H1 (cell line): ENCODE results near the gene NLRP3. TPM values are rescaled to one million over a fixed set of nuclear protein-coding genes. Genes with fewer than 3 reads are reported as not detected.

Experiments used
- CTCF ChIA-PET: fragments of 300-600 bp; sonication (Branson Sonifier 250); formaldehyde crosslinking; loops from one replicate; lab custom pipeline; 2021; ENCODE audit not compliant: partially characterized antibody; lab: Charles Lee
- POLR2A ChIA-PET: fragments of 300-600 bp; sonication (Branson Sonifier 250); formaldehyde crosslinking; loops from one replicate; lab custom pipeline; 2021; ENCODE audit warnings: inconsistent platforms; ENCODE audit not compliant: partially characterized antibody; lab: Charles Lee
- DNase-seq, 2 experiments: peaks; one replicate each; pipeline versions ENCODE4 v3.0.0 to v3.0.0-alpha.2; 2010 to 2022; ENCODE audit warnings: low spot score in 2 of 2, low read depth in 1 of 2, mixed read lengths in 1 of 2
- FAIRE-seq: peaks from 2 replicates; lab custom pipeline; 2011; peaks lifted over from hg19 to GRCh38; lab: Jason Lieb, UNC
- H2AFZ ChIP-seq: 2 replicates; pipeline ENCODE4 v1.8.1; 2012; ENCODE audit warnings: low read length, inconsistent platforms
- H2AK5ac ChIP-seq: 2 replicates; pipeline ENCODE4 v1.6.1; 2013; ENCODE audit warnings: low read depth, low read length
- H2BK120ac ChIP-seq: replicated peaks from 2 replicates; pipeline ENCODE3; 2013; ENCODE audit warnings: low read depth, low read length, inconsistent platforms
- H2BK12ac ChIP-seq: 2 replicates; pipeline ENCODE4 v1.6.1; 2013; ENCODE audit warnings: low read depth, low read length
- H2BK15ac ChIP-seq: 2 replicates; pipeline ENCODE4 v1.6.1; 2013; ENCODE audit warnings: low read length
- H2BK20ac ChIP-seq: 2 replicates; pipeline ENCODE4 v1.6.1; 2013; ENCODE audit warnings: low read length
- H2BK5ac ChIP-seq: 2 replicates; pipeline ENCODE4 v1.6.1; 2013; ENCODE audit warnings: low read depth, low read length
- H3K14ac ChIP-seq: 2 replicates; pipeline ENCODE4 v1.6.1; 2013; ENCODE audit warnings: inconsistent platforms; ENCODE audit not compliant: insufficient read length
- H3K18ac ChIP-seq: 2 replicates; pipeline ENCODE4 v1.6.1; 2013; ENCODE audit warnings: low read length; ENCODE audit errors: extremely low read depth
- H3K23ac ChIP-seq: 2 replicates; pipeline ENCODE4 v1.6.1; 2013; ENCODE audit warnings: inconsistent platforms; ENCODE audit not compliant: insufficient read length
- H3K23me2 ChIP-seq: 2 replicates; pipeline ENCODE4 v1.6.1; 2013; ENCODE audit warnings: low read depth, low read length
- H3K27ac ChIP-seq: 2 replicates; pipeline ENCODE4 v1.6.1; 2011; ENCODE audit warnings: low read depth, low read length, inconsistent platforms
- H3K27me3 ChIP-seq, 4 experiments: replicated peaks in 1 of 4; 1 replicate in 1 of 4; 2 replicates in 3 of 4; pipeline versions ENCODE4 v1.6.1 to v1.8.1; 2011 to 2013; ENCODE audit warnings: low read length in 3 of 4, mild to moderate bottlenecking in 3 of 4, inconsistent platforms in 2 of 4, mixed read lengths in 2 of 4, moderate library complexity in 1 of 4; ENCODE audit not compliant: control insufficient read depth in 3 of 4, insufficient read depth in 3 of 4; ENCODE audit errors: extremely low read depth in 1 of 4
- H3K36me3 ChIP-seq, 4 experiments: 2 replicates each; pipeline versions ENCODE4 v1.6.1 to v1.8.1; 2011 to 2013; ENCODE audit warnings: mild to moderate bottlenecking in 4 of 4, low read length in 3 of 4, moderate library complexity in 2 of 4, control low read depth in 1 of 4, inconsistent platforms in 1 of 4; ENCODE audit not compliant: insufficient read depth in 4 of 4, control insufficient read depth in 2 of 4
- H3K4ac ChIP-seq: replicated peaks from 2 replicates; pipeline ENCODE3; 2013; ENCODE audit warnings: low read length, low read depth, mixed read lengths, inconsistent platforms; ENCODE audit not compliant: insufficient read length
- H3K4me1 ChIP-seq, 4 experiments: replicated peaks in 1 of 4; 1 replicate in 1 of 4; 2 replicates in 3 of 4; pipeline versions ENCODE4 v1.6.1 to v1.8.1; 2011 to 2013; ENCODE audit warnings: low read length in 3 of 4, inconsistent platforms in 2 of 4, mixed read lengths in 1 of 4; ENCODE audit not compliant: insufficient read depth in 4 of 4, control insufficient read depth in 3 of 4
- H3K4me2 ChIP-seq, 2 experiments: 2 replicates each; pipeline versions ENCODE4 v1.6.1 to v1.8.1; 2011 to 2013; ENCODE audit warnings: low read depth in 2 of 2, low read length in 2 of 2, control low read depth in 1 of 2, inconsistent platforms in 1 of 2, mild to moderate bottlenecking in 1 of 2; ENCODE audit not compliant: insufficient read depth in 1 of 2
- H3K4me3 ChIP-seq, 4 experiments: fragments of 200-600, 300-600 bp in 1 of 4; sonication (generic), shearing (Covaris generic), sonication (Bioruptor Twin) in 1 of 4; 2 replicates each; pipeline versions ENCODE4 v1.5.1 to v1.8.1; 2011 to 2016; ENCODE audit warnings: low read length in 4 of 4, low read depth in 3 of 4, control low read depth in 2 of 4, inconsistent platforms in 2 of 4, mild to moderate bottlenecking in 2 of 4, mixed read lengths in 1 of 4, moderate library complexity in 1 of 4; ENCODE audit not compliant: insufficient read depth in 2 of 4; ENCODE audit errors: extremely low read depth in 1 of 4
- H3K56ac ChIP-seq: replicated peaks from 2 replicates; pipeline ENCODE3; 2013; ENCODE audit warnings: low read depth, mild to moderate bottlenecking, mixed read lengths, low read length, inconsistent platforms; ENCODE audit not compliant: insufficient read length
- H3K79me1 ChIP-seq: 2 replicates; pipeline ENCODE4 v1.6.1; 2013; ENCODE audit warnings: low read depth, low read length, control low read depth
- H3K79me2 ChIP-seq, 2 experiments: 2 replicates each; pipeline versions ENCODE4 v1.6.1 to v1.8.1; 2012 to 2013; ENCODE audit warnings: low read length in 2 of 2, mild to moderate bottlenecking in 2 of 2, inconsistent platforms in 1 of 2; ENCODE audit not compliant: insufficient read depth in 2 of 2, control insufficient read depth in 1 of 2
- H3K9ac ChIP-seq, 4 experiments: replicated peaks in 1 of 4; 1 replicate in 1 of 4; 2 replicates in 3 of 4; pipeline versions ENCODE4 v1.6.1 to v1.8.1; 2011 to 2013; ENCODE audit warnings: low read depth in 3 of 4, low read length in 3 of 4, control low read depth in 2 of 4, mild to moderate bottlenecking in 2 of 4, moderate library complexity in 2 of 4, inconsistent platforms in 1 of 4; ENCODE audit errors: extremely low read depth in 1 of 4
- H3K9me3 ChIP-seq, 2 experiments: 2 replicates each; pipeline versions ENCODE4 v1.6.1 to v1.8.1; 2012 to 2013; ENCODE audit warnings: mild to moderate bottlenecking in 2 of 2, moderate library complexity in 2 of 2, control low read depth in 1 of 2, inconsistent platforms in 1 of 2, low read depth in 1 of 2, low read length in 1 of 2, mixed read lengths in 1 of 2; ENCODE audit not compliant: insufficient read depth in 2 of 2
- H4K20me1 ChIP-seq, 2 experiments: replicated peaks in 1 of 2; 2 replicates each; pipeline versions ENCODE3 to v1.8.1; 2011 to 2013; ENCODE audit warnings: inconsistent platforms in 2 of 2, low read length in 2 of 2, mild to moderate bottlenecking in 1 of 2; ENCODE audit not compliant: insufficient read depth in 2 of 2, control insufficient read depth in 1 of 2
- H4K5ac ChIP-seq: 2 replicates; pipeline ENCODE4 v1.6.1; 2013; ENCODE audit warnings: low read length, low read depth, mixed read lengths, inconsistent platforms; ENCODE audit not compliant: insufficient read length
- H4K8ac ChIP-seq: 2 replicates; pipeline ENCODE4 v1.8.0; 2013; ENCODE audit warnings: mild to moderate bottlenecking, moderate library complexity, low read length, inconsistent platforms; ENCODE audit not compliant: insufficient read depth; ENCODE audit errors: extremely low read depth
- H4K91ac ChIP-seq: replicated peaks from 2 replicates; pipeline ENCODE3; 2013; ENCODE audit warnings: low read length, mixed read lengths, inconsistent platforms; ENCODE audit not compliant: insufficient read length
- ASH2L ChIP-seq: fragments of 200-600, 300-600 bp; sonication (generic); IDR thresholded peaks from one replicate; pipeline ENCODE4 v1.7.1; 2017; ENCODE audit warnings: low read length
- BACH1 ChIP-seq: IDR thresholded peaks from 2 replicates; pipeline ENCODE4 v1.6.1; 2012; ENCODE audit warnings: low read length, improper control_type of control experiment
- BCL11A ChIP-seq, 2 experiments: IDR thresholded peaks; one replicate each; pipeline ENCODE4 v1.6.1; 2011; ENCODE audit warnings: low read depth in 2 of 2, low read length in 2 of 2, mild to moderate bottlenecking in 2 of 2
- CEBPB ChIP-seq: IDR thresholded peaks from 2 replicates; pipeline ENCODE4 v1.6.1; 2012; ENCODE audit warnings: low read depth, low read length
- GABPA ChIP-seq: IDR thresholded peaks from 2 replicates; pipeline ENCODE4 v1.6.1; 2011; ENCODE audit warnings: mild to moderate bottlenecking, low read length, moderate library complexity, borderline replicate concordance; ENCODE audit not compliant: insufficient read depth
- KDM1A ChIP-seq: fragments of 200-600, 300-600 bp; sonication (generic); IDR thresholded peaks from 2 replicates; pipeline ENCODE4 v1.7.1; 2016; ENCODE audit warnings: mild to moderate bottlenecking, low read length, borderline replicate concordance
- MAX ChIP-seq: IDR thresholded peaks from 2 replicates; pipeline ENCODE4 v1.6.1; 2012; ENCODE audit warnings: inconsistent platforms
- POLR2AphosphoS5 ChIP-seq: IDR thresholded peaks from 2 replicates; pipeline ENCODE4 v1.6.1; 2011; ENCODE audit warnings: low read depth, low read length
- RBBP5 ChIP-seq: IDR thresholded peaks from 2 replicates; pipeline ENCODE4 v1.7.1; 2012; ENCODE audit warnings: low read depth, mild to moderate bottlenecking, inconsistent platforms, low read length, moderate library complexity, borderline replicate concordance
- RNF2 ChIP-seq: fragments of 200-900, 300-1000 bp; sonication (generic); IDR thresholded peaks from 2 replicates; pipeline ENCODE4 v1.7.1; 2016; ENCODE audit warnings: borderline replicate concordance, low read depth, mild to moderate bottlenecking, antibody characterized with exemption, low read length; ENCODE audit not compliant: poor library complexity, severe bottlenecking; ENCODE audit errors: missing control alignments
- WGBS, 2 experiments: shearing (Covaris generic) in 1 of 2; methylation state at CpG; one replicate each; pipeline versions ENCODE4 v1.1.6 to v1.1.7; 2013 to 2015; ENCODE audit warnings: low lambda C conversion rate in 2 of 2, mixed read lengths in 2 of 2, inconsistent platforms in 1 of 2, low coverage in 1 of 2, missing lambda C conversion rate in 1 of 2; ENCODE audit not compliant: insufficient replicate concordance in 2 of 2, insufficient coverage in 1 of 2, insufficient read length in 1 of 2; ENCODE audit errors: extremely low coverage in 1 of 2, missing lambda C conversion rate in 1 of 2; 5-methylcytosine and 5-hydroxymethylcytosine counted together
- polyA plus RNA-seq, 7 experiments: library from polyadenylated mRNA; depleted of rRNA in 3 of 7; stranded (reverse) in 5 of 7; unstranded in 2 of 7; fragments of >200 nt in 5 of 7; fragments of 200-250 nt in 2 of 7; gene quantifications; 1 replicate in 5 of 7; 2 replicates in 1 of 7; 4 replicates in 1 of 7; pipeline versions ENCODE4 v1.2.1 to v1.2.3, GENCODE V29; 2011 to 2013; ENCODE audit warnings: missing spikeins in 2 of 7, mixed read lengths in 2 of 7
- total RNA-seq: library from RNA; stranded (reverse); fragmentation: NEBNext Ultra II Directional; extraction: Animal tissue kit (Norgen Biotek cat#: 25700); gene quantifications from 2 replicates; pipeline ENCODE4 v1.2.1, GENCODE V29; 2021
- TF ChIP-seq, protein P1 (sequence below): IDR thresholded peaks from 2 replicates; pipeline ENCODE4 v1.6.1; 2011; ENCODE audit warnings: low read length, improper control_type of control experiment

The NLRP3 gene
- total and polyA plus RNA-seq, 2 of the 8 experiments (the other 6 are each of a cell fraction or from before 2014, with no cell fraction given): 0.05 to 0.19 TPM

GRCh38 chr1:247475793-247476192, 59.8 kb downstream of the NLRP3 start:
- H3K4ac ChIP-seq: no peak overlapping the region

More at GRCh38 chr1:247475793-247476192, 59.8 kb downstream of the NLRP3 start:
- Histone ChIP-seq H3K9me3 (peaks cover 0 to 5% of the 10 kb centered on the region in 2 experiments; a peak in 2 of 4 replicates), H2BK12ac (no peak overlapping the region), H2BK15ac (no peak overlapping the region), H3K79me1 (no peaks in the 10 kb centered on the region), H2BK5ac (no peak overlapping the region), H3K9ac (no peak overlapping the region), H3K18ac (no peak overlapping the region), H4K8ac (no peak overlapping the region), H4K20me1 (no peaks in the 10 kb centered on the region), H3K4me3 (no peak overlapping the region), H4K5ac (no peak overlapping the region), H3K23me2 (no peaks in the 10 kb centered on the region), H3K56ac (no peak overlapping the region), H4K91ac (no peak overlapping the region), H2AFZ (no peak overlapping the region), H3K4me2 (no peak overlapping the region), H3K79me2 (no peaks in the 10 kb centered on the region), H2BK20ac (no peak overlapping the region), H3K23ac (no peak overlapping the region), H3K14ac (no peak overlapping the region), H2BK120ac (no peak overlapping the region), H3K36me3 (no peaks in the 10 kb centered on the region), H3K27me3 (no peaks in the 10 kb centered on the region), H2AK5ac (no peak overlapping the region), H3K4me1 (peaks cover 0 to 11% (median 2%) of the 10 kb centered on the region in 4 experiments; a peak in 4 of 7 replicates), H3K27ac (no peak overlapping the region)
- DNase-seq (no peak), FAIRE-seq (no peak)
- ChIA-PET POLR2A (no interaction called here), CTCF (interaction anchor here (1.6 kb wide), 1 partner anchor 11 kb away, joined by 10 read pairs; no protein-coding TSS in a partner anchor)
- WGBS, 2 experiments: 100% methylated on average over 2 of the region's 2 CpGs; no CpG with 5 or more reads in 1 of the 2 experiments
- TF ChIP-seq CEBPB (no peak), RBBP5 (no peak), KDM1A (no peak), BCL11A (IDR thresholded peaks at IDR 0.05; ENCODE audit: low read depth in 2 of 2, low read length in 2 of 2) (no peak), GABPA (no peak), RNF2 (no peak), BACH1 (no peak), ASH2L (no peak), MAX (no peak), POLR2AphosphoS5 (no peak)
- TF ChIP-seq, protein P1, sequence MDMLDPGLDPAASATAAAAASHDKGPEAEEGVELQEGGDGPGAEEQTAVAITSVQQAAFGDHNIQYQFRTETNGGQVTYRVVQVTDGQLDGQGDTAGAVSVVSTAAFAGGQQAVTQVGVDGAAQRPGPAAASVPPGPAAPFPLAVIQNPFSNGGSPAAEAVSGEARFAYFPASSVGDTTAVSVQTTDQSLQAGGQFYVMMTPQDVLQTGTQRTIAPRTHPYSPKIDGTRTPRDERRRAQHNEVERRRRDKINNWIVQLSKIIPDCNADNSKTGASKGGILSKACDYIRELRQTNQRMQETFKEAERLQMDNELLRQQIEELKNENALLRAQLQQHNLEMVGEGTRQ: no peak
